Astrocyte of the cerebellum (primary cell): ENCODE data around the gene TEX48.
A peak's percentile ranks its signal among the peaks of the same experiment; 100 is the strongest.

Experiments used
- DNase-seq: peaks from one replicate; pipeline ENCODE4 v3.0.0-alpha.2; 2011; ENCODE audit warnings: low read depth
- H3K4me3 ChIP-seq: 2 replicates; pipeline ENCODE4 v1.5.1; 2011; ENCODE audit warnings: mild to moderate bottlenecking, low read depth, low read length, moderate library complexity
- in situ Hi-C: cut with HindIII; loops from 2 replicates; pipeline ENCODE4 v1.10.0; 2017; ENCODE audit warnings: low sequenced_read_pairs
- TF ChIP-seq, protein P1 (sequence below): IDR thresholded peaks from 2 replicates; pipeline ENCODE4 v1.5.1; 2012; ENCODE audit warnings: low read length, low read depth, moderate library complexity, mild to moderate bottlenecking; ENCODE audit errors: missing control alignments

TEX48 gene

GRCh38 chr9:114624677-114625076 is 57.3 kb downstream of the TEX48 start:
- H3K4me3 ChIP-seq = no peak overlapping the region
- no peak for DNase-seq
- TF ChIP-seq, protein P1, sequence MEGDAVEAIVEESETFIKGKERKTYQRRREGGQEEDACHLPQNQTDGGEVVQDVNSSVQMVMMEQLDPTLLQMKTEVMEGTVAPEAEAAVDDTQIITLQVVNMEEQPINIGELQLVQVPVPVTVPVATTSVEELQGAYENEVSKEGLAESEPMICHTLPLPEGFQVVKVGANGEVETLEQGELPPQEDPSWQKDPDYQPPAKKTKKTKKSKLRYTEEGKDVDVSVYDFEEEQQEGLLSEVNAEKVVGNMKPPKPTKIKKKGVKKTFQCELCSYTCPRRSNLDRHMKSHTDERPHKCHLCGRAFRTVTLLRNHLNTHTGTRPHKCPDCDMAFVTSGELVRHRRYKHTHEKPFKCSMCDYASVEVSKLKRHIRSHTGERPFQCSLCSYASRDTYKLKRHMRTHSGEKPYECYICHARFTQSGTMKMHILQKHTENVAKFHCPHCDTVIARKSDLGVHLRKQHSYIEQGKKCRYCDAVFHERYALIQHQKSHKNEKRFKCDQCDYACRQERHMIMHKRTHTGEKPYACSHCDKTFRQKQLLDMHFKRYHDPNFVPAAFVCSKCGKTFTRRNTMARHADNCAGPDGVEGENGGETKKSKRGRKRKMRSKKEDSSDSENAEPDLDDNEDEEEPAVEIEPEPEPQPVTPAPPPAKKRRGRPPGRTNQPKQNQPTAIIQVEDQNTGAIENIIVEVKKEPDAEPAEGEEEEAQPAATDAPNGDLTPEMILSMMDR = no peak
- in situ Hi-C loops = loop anchor here (5.0 kb wide), 1 partner anchor 37 kb away; the partner anchor contains the start of gene ATP6V1G1

DNA sequence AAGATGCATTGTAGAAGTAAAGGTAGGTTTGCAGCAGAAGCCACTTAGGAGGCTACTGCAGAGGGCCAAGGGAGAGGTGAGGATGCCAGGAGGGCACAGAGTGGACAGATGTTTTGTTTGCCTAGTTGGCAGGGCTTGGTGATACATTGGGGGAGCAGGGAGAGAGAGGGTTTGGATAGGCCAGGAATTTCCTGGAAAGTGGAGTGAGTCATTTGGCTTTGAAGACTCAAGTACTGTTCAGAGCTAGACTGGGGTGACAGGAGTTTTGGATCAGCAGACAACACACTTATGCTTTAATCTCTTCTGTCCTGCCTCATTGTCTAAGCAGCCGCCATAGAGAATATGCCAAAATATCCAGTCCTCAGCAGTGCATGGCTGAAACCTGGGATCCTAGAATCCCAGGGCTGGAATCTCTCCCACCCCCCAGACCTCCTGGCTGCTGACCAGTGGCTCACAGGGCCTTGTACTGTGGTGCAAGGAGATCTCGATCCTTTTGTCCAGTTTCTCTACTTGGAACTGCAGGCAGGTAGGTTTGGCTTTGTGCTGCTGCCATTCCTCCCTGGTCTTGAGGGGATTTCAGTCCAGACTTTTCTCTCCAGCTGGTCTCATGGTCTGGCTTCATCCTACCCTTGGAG is 59.9 kb downstream of the TEX48 start:
- DNase-seq = peak; percentile 43
- no peak overlapping the region for H3K4me3 ChIP-seq
- in situ Hi-C loops = loop anchor here (5.0 kb wide), 1 partner anchor 35 kb away; the partner anchor contains the start of gene ATP6V1G1
- TF ChIP-seq, protein P1 = no peak

DNA sequence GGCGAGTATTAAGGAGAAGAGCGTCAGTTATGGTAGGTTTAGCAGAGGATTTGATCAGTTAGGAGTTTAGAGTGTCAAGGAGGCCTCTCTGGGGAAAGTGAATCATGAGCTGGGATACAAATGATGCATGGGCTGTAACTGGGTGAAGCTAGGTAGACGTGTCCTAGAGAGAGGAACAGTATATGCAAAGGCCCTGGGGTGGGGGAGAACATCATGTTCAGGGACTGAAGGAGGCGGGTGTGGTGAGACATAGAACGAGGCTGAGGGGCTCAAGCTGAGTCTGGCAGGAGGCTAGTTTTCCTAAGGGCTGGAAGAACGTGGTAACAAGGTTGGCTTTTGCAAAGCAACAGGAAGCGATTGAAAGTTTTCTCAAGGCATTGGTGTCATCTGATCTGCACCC is 60.4 kb downstream of the TEX48 start:
- DNase-seq = no peak
- TF ChIP-seq, protein P1 = no peak

GRCh38 chr9:114619191-114619761 is 62.7 kb downstream of the TEX48 start:
- DNase-seq = no peak
- TF ChIP-seq, protein P1 = no peak
- in situ Hi-C loops = no loop called here
- H3K4me3 ChIP-seq = no peak overlapping the region

More for the DNA sequence above, 60.4 kb downstream of the TEX48 start:
- in situ Hi-C loops = loop anchor here (5.0 kb wide), 1 partner anchor 34 kb away; the partner anchor contains the start of gene ATP6V1G1
- no peak overlapping the region for H3K4me3 ChIP-seq

DNA sequence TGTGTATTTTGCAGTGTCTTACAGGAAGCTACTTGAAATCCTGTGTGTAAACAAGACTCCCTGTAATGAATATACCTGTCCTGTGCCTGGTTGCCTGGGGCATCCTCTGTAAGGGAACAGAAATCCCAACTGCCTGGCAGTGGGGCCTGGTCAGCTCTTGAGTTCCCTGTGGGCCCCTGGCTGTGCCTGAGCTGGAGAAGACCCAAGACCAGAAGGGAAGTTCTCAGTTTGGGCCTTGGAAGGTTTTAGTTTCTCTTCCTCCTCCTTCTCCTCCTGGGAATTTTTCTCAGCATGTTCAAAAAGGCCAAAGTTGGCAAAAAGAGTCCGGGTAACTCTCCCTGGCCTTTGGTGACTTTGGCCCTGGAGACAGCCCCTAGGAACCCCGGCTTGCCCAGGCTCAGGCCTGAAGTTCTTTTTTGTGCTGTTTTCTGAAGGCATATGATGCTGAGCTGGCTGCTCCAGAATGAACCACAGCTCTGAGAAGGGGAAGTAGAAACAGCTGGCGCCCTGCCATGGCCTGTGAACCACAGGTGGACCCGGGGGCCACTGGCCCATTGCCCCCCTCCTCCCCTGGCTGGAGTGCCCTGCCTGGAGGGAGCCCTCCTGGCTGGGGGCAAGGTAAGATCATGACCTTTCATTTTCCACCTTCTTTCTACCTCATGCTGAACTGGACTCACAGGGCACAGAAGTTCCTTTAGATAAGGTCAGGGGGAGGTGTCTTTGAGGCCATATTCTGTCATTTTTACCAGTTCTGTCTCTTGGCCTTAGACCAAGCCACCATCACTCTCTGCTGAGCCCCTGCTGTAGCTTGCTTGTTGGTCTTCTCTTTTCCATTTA is 65.1 kb downstream of the TEX48 start:
- H3K4me3 ChIP-seq = no peak overlapping the region

More for the DNA sequence above, 65.1 kb downstream of the TEX48 start:
- DNase-seq = no peak
- TF ChIP-seq, protein P1 = no peak
- in situ Hi-C loops = no loop called here
